B cell (primary cell): ENCODE data around the gene PDK2. TPM values are rescaled to one million over a fixed set of nuclear protein-coding genes. Genes with fewer than 3 reads are reported as not detected.
A peak's percentile ranks its signal among the peaks of the same experiment; 100 is the strongest.

Experiments used
- ATAC-seq: fragments of 200-7000 bp; cut with Tn5 transposase; one replicate; pipeline ENCODE4 v1.10.0; 2021; ENCODE audit warnings: low read depth, mild to moderate bottlenecking, moderate number of reproducible peaks, moderate library complexity
- CTCF ChIA-PET: fragments of 350-600 bp; sonication (Branson Sonifier 250); formaldehyde crosslinking; loops from one replicate; lab custom pipeline; 2021; ENCODE audit warnings: antibody characterized with exemption, inconsistent platforms; lab: Charles Lee
- POLR2A ChIA-PET: fragments of 350-600 bp; sonication (Branson Sonifier 250); formaldehyde crosslinking; loops from one replicate; lab custom pipeline; 2021; ENCODE audit warnings: antibody characterized with exemption; lab: Charles Lee
- DNase-seq: peaks from one replicate; pipeline ENCODE4 v3.0.0; 2013
- H2AFZ ChIP-seq: 2 replicates; pipeline ENCODE4 v1.6.1; 2012; ENCODE audit warnings: mild to moderate bottlenecking, low read depth, low read length; ENCODE audit not compliant: insufficient read depth, poor library complexity, severe bottlenecking
- H3K27ac ChIP-seq, 2 donors: 1 replicate in 1 of 2; 2 replicates in 1 of 2; pipeline ENCODE4 v1.5.1; 2012 to 2013; ENCODE audit warnings: low read length in 2 of 2, mild to moderate bottlenecking in 2 of 2, moderate library complexity in 1 of 2
- H3K27me3 ChIP-seq, 4 experiments: fragments of 200-600 bp in 1 of 4; sonication (generic) in 1 of 4; replicated peaks in 1 of 4; 1 replicate in 2 of 4; 2 replicates in 2 of 4; pipeline versions ENCODE4 v1.6.1 to v1.7.0; 2013 to 2016; ENCODE audit warnings: low read length in 3 of 4, mild to moderate bottlenecking in 2 of 4, mixed read lengths in 1 of 4, moderate library complexity in 1 of 4; ENCODE audit not compliant: insufficient read depth in 4 of 4, control insufficient read depth in 3 of 4; ENCODE audit errors: control extremely low read depth in 1 of 4
- H3K36me3 ChIP-seq, 2 experiments: replicated peaks in 1 of 2; 1 replicate in 1 of 2; 2 replicates in 1 of 2; pipeline versions ENCODE4 v1.6.1 to v1.7.1; 2013; ENCODE audit warnings: low read length in 1 of 2; ENCODE audit not compliant: insufficient read depth in 2 of 2, control insufficient read depth in 1 of 2; ENCODE audit errors: control extremely low read depth in 1 of 2, extremely low read depth in 1 of 2
- H3K4me1 ChIP-seq, 2 donors: fragments of 200-600 bp in 1 of 2; sonication (generic) in 1 of 2; 1 replicate in 1 of 2; 2 replicates in 1 of 2; pipeline versions ENCODE4 v1.5.1 to v1.6.1; 2013 to 2017; ENCODE audit warnings: low read length in 2 of 2; ENCODE audit not compliant: control insufficient read depth in 2 of 2, insufficient read depth in 2 of 2
- H3K4me2 ChIP-seq: replicated peaks from 2 replicates; pipeline ENCODE3; 2012; ENCODE audit warnings: mild to moderate bottlenecking, low read depth, low read length; ENCODE audit not compliant: poor library complexity, severe bottlenecking
- H3K4me3 ChIP-seq, 5 experiments: fragments of 200-600 bp in 1 of 5; sonication (generic) in 1 of 5; 1 replicate in 3 of 5; 2 replicates in 2 of 5; pipeline versions ENCODE4 v1.5.1 to v1.7.0; 2011 to 2016; ENCODE audit warnings: low read length in 4 of 5, mild to moderate bottlenecking in 4 of 5, low read depth in 2 of 5, control low read depth in 1 of 5, moderate library complexity in 1 of 5; ENCODE audit not compliant: insufficient read depth in 1 of 5; ENCODE audit errors: control extremely low read depth in 1 of 5, extremely low read depth in 1 of 5
- H3K79me2 ChIP-seq: fragments of 200-600 bp; sonication (generic); one replicate; pipeline ENCODE4 v1.6.0; 2016; ENCODE audit warnings: low read length; ENCODE audit not compliant: control insufficient read depth, insufficient read depth
- H3K9ac ChIP-seq: fragments of 200-600 bp; sonication (generic); 2 replicates; pipeline ENCODE4 v1.6.1; 2017; ENCODE audit warnings: mild to moderate bottlenecking, low read length, moderate library complexity
- H3K9me3 ChIP-seq, 3 donors: one replicate each; pipeline versions ENCODE4 v1.6.1 to v1.7.1; 2013; ENCODE audit warnings: low read length in 2 of 3; ENCODE audit not compliant: control insufficient read depth in 2 of 3, insufficient read depth in 1 of 3; ENCODE audit errors: control extremely low read depth in 1 of 3
- H4K20me1 ChIP-seq: 2 replicates; pipeline ENCODE4 v1.6.0; 2012; ENCODE audit warnings: mild to moderate bottlenecking, low read length; ENCODE audit not compliant: insufficient read depth, control insufficient read depth, poor library complexity, severe bottlenecking
- H3K27ac Mint-ChIP-seq: one replicate; pipeline ENCODE4 v1.8.0; 2021; ENCODE audit warnings: mixed read lengths
- H3K27me3 Mint-ChIP-seq: one replicate; pipeline ENCODE4 v1.8.0; 2021; ENCODE audit warnings: mixed read lengths
- H3K4me1 Mint-ChIP-seq: one replicate; pipeline ENCODE4 v1.8.0; 2021; ENCODE audit warnings: mixed read lengths
- H3K4me3 Mint-ChIP-seq: one replicate; pipeline ENCODE4 v1.8.0; 2021; ENCODE audit warnings: mixed read lengths
- H3K9me3 Mint-ChIP-seq: one replicate; pipeline ENCODE4 v1.8.0; 2022; ENCODE audit warnings: mixed read lengths; ENCODE audit not compliant: insufficient read depth
- EZH2 ChIP-seq: IDR thresholded peaks from 2 replicates; pipeline ENCODE4 v1.6.1; 2012; ENCODE audit warnings: borderline replicate concordance, low read depth, mild to moderate bottlenecking, moderate library complexity, low read length; ENCODE audit not compliant: insufficient read depth, poor library complexity, severe bottlenecking
- WGBS: methylation state at CpG from one replicate; pipeline ENCODE4 v1.1.5; 2013; ENCODE audit warnings: missing lambda C conversion rate; ENCODE audit not compliant: insufficient coverage; 5-methylcytosine and 5-hydroxymethylcytosine counted together
- intact Hi-C: fragments of 100-400 bp; cut with micrococcal nuclease; formaldehyde crosslinking; loops from one replicate; pipeline ENCODE4 v1.10.0; 2022
- polyA plus RNA-seq: library from polyadenylated mRNA; depleted of rRNA; stranded (reverse); fragments of >200 nt; gene quantifications from 2 replicates; pipeline ENCODE4 v1.2.3, GENCODE V29; 2012
- total RNA-seq, 2 donors: library from RNA; stranded (reverse); fragments of 120-200 nt in 1 of 2; gene quantifications; 1 replicate in 1 of 2; 2 replicates in 1 of 2; pipeline versions ENCODE4 v1.2.3 to v1.2.4, GENCODE V29; 2013 to 2022
- TF ChIP-seq, protein P1 (sequence below): fragments of 200-600 bp; IDR thresholded peaks from one replicate; pipeline ENCODE4 v1.8.0; 2022; ENCODE audit warnings: antibody characterized with exemption, mild to moderate bottlenecking

The PDK2 gene
- total and polyA plus RNA-seq, 2 donors (not counting 1 experiment from before 2014, with no cell fraction given), result 35.2 to 73.2 TPM

DNA sequence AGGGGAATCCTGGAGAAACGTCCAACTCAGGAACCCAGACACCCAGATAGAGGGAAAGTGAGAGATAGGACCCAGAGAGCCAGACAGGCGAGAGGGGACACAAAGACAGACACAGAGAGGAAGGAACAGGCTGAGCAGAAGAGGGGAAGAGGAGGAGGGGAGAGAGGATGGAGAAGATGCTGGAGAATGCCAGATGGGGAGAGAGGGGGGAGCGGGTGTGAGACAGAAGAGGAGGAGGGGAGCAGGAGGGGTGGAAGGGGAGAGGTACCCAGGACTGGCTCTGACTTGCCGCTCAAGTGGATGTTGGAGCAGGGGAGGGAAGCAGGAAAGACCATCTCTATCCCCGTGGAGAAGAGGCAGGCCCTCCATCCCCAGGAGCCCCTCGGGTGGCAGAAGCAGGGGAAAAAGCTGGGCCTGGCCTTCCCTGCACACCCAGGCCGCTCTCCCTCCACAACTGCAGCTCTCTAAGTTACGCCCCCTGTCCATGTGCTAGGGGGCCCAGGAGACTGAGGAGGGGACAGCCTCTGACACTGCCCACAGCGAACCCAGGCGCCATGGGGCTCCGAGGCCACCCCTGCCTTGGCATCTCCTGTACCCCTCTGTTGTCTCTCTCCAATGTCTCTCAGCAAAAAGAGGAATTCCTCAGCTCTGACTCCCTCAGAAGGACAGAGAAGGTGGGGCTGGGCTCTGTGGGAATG is 50.5 kb downstream of the PDK2 start:
- Histone ChIP-seq H4K20me1 (peaks cover 94% of the 10 kb centered on the region), H3K27me3 (no peaks in the 10 kb centered on the region), H3K9ac (peak overlapping the region; percentile 95), H3K9me3 (no peaks in the 10 kb centered on the region), H3K4me3 (peak overlapping the region in 4 of 5 experiments; percentile 82 to 97 (median 89)), H3K4me2 (peak overlapping the region; percentile 92), H3K27ac (peak overlapping the region; percentile 29 to 94), H3K36me3 (peaks cover 0 to 56% of the 10 kb centered on the region in 2 experiments), H3K4me1 (peaks cover 62 to 72% of the 10 kb centered on the region in 2 donors), H2AFZ (no peak overlapping the region), H3K79me2 (peaks cover 92% of the 10 kb centered on the region)
- CTCF ChIA-PET, result interaction anchor here (0.7 to 5.1 kb wide), 11 partner anchors 9 to 55 kb away, joined by 3 to 59 read pairs (median 5); partner anchors contain the start of genes COL1A1 and SAMD14
- no peak for DNase-seq
- ATAC-seq, result no peak
- POLR2A ChIA-PET, result interaction anchor here (0.6 to 1.0 kb wide), 4 partner anchors 13 to 828 kb away, joined by 3 to 11 read pairs (median 4); no protein-coding TSS in a partner anchor
- 67% methylated on average over 10 of the region's 11 CpGs for WGBS
- peak overlapping the region; percentile 98 for H3K27ac Mint-ChIP-seq
- intact Hi-C loops, result no loop called here
- peaks cover 74% of the 10 kb centered on the region for H3K4me1 Mint-ChIP-seq
- no peaks in the 10 kb centered on the region for H3K9me3 Mint-ChIP-seq
- TF ChIP-seq, protein P1, sequence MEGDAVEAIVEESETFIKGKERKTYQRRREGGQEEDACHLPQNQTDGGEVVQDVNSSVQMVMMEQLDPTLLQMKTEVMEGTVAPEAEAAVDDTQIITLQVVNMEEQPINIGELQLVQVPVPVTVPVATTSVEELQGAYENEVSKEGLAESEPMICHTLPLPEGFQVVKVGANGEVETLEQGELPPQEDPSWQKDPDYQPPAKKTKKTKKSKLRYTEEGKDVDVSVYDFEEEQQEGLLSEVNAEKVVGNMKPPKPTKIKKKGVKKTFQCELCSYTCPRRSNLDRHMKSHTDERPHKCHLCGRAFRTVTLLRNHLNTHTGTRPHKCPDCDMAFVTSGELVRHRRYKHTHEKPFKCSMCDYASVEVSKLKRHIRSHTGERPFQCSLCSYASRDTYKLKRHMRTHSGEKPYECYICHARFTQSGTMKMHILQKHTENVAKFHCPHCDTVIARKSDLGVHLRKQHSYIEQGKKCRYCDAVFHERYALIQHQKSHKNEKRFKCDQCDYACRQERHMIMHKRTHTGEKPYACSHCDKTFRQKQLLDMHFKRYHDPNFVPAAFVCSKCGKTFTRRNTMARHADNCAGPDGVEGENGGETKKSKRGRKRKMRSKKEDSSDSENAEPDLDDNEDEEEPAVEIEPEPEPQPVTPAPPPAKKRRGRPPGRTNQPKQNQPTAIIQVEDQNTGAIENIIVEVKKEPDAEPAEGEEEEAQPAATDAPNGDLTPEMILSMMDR, result no peak
- no peak for TF ChIP-seq EZH2
- peak overlapping the region; percentile 100 for H3K4me3 Mint-ChIP-seq
- H3K27me3 Mint-ChIP-seq, result no peaks in the 10 kb centered on the region
